Muscle of arm (tissue), 14 donors: ENCODE measurements around the gene NANP. TPM values are rescaled to one million over a fixed set of nuclear protein-coding genes. Genes with fewer than 3 reads are reported as not detected.
"Not testable (repeated sequence)": the region's sequence is repeated elsewhere in the genome, so short reads cannot be mapped to it uniquely, and the experiment has no call there.

Source experiments
- DNase-seq: peaks from one replicate; pipeline ENCODE4 v3.0.0-alpha.2; 2013
- long read RNA-seq, 11 donors: transcript quantifications; one replicate each; lab custom pipeline, GENCODE V29; 2026
- polyA plus RNA-seq, 12 donors: library from polyadenylated mRNA; unstranded; fragments of 120-200 nt; gene quantifications; one replicate each; pipeline ENCODE4 v1.2.1, GENCODE V29; 2013; ENCODE audit not compliant: insufficient read length in 12 of 12

NANP gene, protein sequence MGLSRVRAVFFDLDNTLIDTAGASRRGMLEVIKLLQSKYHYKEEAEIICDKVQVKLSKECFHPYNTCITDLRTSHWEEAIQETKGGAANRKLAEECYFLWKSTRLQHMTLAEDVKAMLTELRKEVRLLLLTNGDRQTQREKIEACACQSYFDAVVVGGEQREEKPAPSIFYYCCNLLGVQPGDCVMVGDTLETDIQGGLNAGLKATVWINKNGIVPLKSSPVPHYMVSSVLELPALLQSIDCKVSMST
- 1 to 10 TPM in 11 of 12 donors, not detected in 1; 2.6 to 4.4 (median 3.9) TPM for polyA plus RNA-seq
- long read RNA-seq, donor 1, partial matches to known transcripts = 0 of 4 reads
- long read RNA-seq, donor 1, other reads (novel, unspliced or antisense) = 0 of 4 reads
- long read RNA-seq, donor 2, partial matches to known transcripts = 0 of 3 reads
- long read RNA-seq, donor 2, other reads (novel, unspliced or antisense) = 0 of 3 reads
- long read RNA-seq, donor 3, partial matches to known transcripts = 0 of 1 reads
- long read RNA-seq, donor 3, other reads (novel, unspliced or antisense) = 0 of 1 reads
- long read RNA-seq, donor 4, partial matches to known transcripts = 0 of 3 reads
- long read RNA-seq, donor 4, other reads (novel, unspliced or antisense) = 0 of 3 reads
- long read RNA-seq, donor 5, partial matches to known transcripts = 0 of 1 reads
- long read RNA-seq, donor 5, other reads (novel, unspliced or antisense) = 0 of 1 reads
- long read RNA-seq, donor 6, partial matches to known transcripts = 0 of 2 reads
- long read RNA-seq, donor 6, other reads (novel, unspliced or antisense) = 0 of 2 reads
- long read RNA-seq, donor 7 = 0 reads
- long read RNA-seq, donor 8, partial matches to known transcripts = 0 of 3 reads
- long read RNA-seq, donor 8, other reads (novel, unspliced or antisense) = 0 of 3 reads
- long read RNA-seq, donor 9, partial matches to known transcripts = 0 of 1 reads
- long read RNA-seq, donor 9, other reads (novel, unspliced or antisense) = 0 of 1 reads
- long read RNA-seq, donor 10, partial matches to known transcripts = 0 of 2 reads
- long read RNA-seq, donor 10, other reads (novel, unspliced or antisense) = 0 of 2 reads
- long read RNA-seq, donor 11, partial matches to known transcripts = 0 of 3 reads
- long read RNA-seq, donor 11, other reads (novel, unspliced or antisense) = 0 of 3 reads

DNA sequence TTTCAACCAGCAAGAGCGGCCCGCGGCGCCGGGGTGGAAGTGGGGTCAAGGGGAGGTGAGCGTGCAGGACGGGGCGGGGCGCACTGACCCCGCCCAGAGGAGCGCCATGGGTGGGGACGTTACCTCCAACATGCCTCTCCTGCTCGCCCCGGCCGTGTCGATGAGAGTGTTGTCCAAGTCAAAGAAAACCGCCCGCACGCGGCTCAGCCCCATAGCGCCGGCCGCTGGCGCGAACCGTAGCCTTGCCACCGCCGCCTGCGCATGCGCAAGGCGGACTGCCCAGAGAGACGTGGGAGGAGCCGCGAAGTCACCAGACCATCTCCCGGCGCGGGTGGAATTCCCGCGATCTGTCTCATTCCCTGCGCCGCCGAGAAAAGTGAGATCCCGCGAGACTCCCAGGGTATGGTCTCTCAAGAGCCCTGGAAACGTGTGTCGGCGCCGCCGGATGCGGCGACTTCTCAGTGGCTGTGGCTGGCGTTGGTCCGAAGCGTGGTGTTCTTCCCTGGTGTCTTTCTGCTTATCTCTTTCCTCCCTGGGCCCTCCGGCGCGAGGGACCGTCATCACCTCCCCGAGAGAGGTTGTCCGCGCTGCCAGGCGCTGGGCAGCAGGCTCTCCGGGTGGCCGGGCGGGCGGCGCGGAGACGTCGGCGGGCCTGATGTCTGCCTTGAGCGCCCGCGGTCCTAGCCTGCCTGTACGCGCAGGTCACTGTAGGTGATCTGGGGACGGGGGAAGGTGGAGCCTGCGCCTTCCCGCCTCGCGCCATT lies at the start of gene NANP:
TSS of gene NANP (minus strand) at position 279 of the 764 bp plus-strand sequence. CDS start at position 213, 66 bp downstream.
- peak; percentile 98 for DNase-seq

DNA sequence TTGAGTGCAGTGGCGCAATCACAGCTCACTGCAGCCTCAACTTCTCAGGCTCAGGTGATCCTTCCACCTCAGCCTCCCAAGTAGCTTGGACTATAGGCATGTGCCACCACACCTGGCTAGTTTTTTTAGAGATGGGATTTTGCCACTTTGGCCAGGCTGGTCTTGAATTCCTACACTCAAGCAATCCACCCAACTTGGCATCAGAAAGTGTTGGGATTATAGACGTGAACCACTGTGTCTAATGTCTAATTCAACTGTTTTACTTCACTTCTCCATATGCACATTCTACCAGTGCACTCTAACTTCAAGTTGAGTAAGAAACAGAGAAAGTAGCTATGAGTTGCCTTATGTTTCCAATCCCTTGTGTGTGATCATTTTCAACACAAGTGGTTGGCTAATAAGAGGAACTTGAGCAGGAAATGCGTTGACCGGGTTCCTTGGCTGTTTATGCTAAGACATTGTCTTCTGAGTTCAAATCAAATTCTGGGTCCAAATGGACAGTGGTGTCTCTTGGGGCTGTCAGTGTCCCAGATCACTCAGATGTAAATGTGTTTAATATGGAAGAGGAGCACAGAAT lies 48.9 kb upstream of the NANP start:
- DNase-seq = no peak

DNA sequence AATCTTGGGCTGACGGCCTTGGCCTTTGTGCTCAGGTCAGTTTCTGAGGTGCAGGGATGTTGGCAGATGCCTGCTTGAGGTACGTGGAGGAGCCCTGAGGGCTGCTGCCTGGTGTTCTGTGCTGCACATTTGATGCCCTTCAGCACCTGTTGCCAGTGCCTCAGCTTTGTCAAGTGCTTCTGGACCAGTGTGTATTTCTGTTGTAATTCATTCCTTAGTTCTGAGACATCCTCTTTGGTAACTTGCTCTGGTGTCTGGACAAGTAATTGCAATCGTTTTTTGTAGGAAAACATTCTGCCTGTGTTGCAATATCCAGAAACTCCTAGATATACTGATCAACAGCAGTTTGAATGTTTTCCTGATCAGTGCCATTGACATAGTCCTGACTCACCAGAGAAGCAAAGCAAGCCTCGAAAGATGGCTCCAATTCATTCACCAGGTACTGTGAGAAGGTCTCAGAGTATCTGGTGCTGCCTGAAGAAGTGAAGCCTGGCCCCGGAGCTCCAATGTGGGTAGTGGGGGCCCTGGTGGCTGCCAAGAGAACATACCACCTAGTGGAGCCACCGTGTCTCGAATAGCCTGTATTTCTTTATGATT lies 46.1 kb upstream of the NANP start:
- DNase-seq = no peak

DNA sequence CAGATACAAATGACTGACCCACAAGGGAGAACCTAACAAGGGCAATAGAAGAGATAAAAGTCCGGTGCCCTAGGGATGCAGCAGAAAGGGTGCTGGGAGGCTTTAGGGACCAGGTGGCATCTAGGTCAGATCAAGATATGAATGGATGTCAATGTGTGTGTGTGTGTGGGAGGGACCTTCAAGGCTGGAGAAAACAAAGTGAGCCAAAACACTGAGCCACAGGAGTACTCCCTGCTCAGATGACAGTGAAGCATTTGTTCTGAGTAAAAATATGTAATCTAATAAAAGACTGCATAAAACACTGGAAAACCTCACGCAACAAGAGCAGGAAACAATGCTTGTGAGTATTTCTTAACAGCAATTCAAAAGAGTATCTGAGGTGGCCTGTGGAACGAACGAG lies 44.6 kb upstream of the NANP start:
- DNase-seq = no peak

DNA sequence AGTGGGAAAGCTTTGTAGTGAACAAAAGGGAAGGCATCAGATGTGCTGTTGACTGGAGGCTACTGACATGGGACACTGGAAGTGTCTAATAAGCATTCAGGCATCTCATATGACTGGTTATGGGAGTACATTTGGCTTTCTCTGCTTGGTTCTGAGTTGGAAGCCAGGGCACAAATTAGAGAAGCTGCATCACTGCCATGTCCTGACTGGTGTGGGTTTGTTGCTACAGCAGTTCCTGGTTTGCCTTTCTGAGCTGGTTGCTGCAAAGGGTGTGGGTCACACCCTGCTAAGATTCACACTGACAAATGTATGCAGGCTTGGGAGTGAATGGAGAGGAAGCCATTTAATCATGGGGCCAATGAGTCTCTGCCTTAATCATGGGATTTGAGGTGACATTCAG lies 36.2 kb upstream of the NANP start:
- no peak for DNase-seq

DNA sequence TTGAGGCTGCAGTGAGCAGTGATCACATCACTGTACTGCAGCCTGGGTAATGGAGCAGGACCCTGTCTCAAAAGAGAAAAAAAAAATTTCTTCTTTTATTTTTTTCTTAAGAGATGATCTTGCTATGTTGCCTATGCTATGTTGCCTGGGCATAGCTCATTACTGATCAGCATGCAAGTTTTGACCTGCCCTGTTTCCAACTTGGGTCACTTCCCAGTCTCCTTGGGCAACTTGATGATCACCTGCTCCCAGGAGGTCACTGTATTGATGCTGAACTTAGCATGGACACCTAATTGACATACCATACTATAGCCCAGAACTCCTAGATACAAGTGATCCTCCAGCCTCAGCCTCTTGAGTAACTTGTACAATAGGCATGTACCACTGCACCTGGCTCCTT lies 30.7 kb upstream of the NANP start:
- no peak for DNase-seq

DNA sequence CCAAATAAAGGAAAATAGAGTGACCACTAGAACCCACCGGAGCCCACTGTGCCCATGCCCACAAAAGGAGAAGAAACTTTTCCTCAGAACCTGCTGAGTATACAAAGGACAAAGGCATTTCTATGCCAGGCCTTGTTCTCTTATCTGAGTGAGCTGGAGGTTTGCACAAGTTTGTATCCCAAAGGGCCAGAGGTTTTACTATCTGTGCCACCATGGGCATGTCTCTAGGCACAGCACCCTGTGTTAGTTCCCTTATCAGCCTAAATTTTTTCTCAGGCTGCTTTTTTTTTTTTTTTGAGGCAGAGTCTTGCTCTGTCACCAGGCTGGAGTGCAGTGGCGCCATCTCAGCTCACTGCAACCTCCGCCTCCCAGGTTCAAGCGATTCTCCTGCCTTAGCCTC lies 29.1 kb upstream of the NANP start:
- DNase-seq = not testable (repeated sequence)

DNA sequence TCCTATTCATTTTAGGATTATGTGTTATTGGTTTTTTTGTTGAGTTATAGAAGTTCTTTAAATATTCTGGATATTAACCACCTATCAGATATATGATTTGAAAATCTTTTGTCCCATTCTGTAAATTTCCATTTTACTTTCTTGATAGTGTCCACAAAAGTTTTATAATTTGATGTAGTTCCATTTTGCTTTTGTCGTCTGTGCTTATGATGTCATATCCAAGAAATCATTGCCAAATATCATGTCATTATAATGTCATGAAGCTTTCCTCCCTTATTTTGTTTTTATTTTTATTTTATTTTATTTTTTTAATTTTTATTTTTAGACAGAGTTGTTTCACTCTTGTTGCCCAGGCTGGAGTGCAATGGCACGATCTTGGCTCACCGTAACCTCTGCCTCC lies 21.0 kb upstream of the NANP start:
- no peak for DNase-seq

DNA sequence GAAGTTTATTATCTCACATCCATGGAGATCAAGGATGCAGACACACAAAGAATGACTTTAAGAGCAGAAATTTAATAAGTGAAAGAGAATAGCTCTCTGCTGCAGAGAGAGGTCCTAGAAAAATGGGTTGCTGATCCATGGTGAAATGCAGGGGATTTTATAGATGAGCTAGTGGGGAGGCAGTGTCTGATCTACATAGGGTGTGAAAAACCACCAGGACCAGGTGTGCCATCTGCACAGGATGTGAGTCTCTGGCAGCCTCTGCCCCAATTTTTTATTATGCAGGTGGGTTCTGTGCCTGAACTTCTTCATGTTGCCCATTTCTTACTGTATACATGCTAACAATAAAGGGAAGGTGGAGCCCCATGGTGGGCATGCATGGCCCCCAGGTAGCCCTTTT lies 19.9 kb upstream of the NANP start:
- DNase-seq = no peak

DNA sequence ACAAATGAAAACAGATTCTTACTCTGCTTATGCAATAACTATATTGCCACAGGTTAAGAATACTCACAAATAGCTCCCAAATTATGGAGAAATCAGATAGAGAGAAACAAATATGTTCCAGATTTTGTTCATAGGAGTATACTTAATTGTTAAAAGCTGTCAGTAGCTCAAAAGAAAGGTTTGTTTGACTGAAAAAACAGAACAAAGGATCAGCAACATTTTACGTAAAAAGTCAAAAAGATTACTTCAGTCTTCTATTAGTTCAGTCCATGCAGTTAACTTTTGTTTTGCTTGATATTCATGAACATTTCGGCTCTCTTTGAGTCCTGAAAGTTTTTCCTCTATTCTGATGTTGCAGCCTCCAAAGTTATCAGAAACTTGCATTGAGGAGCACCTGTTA lies 13.4 kb upstream of the NANP start:
- no peak for DNase-seq

DNA sequence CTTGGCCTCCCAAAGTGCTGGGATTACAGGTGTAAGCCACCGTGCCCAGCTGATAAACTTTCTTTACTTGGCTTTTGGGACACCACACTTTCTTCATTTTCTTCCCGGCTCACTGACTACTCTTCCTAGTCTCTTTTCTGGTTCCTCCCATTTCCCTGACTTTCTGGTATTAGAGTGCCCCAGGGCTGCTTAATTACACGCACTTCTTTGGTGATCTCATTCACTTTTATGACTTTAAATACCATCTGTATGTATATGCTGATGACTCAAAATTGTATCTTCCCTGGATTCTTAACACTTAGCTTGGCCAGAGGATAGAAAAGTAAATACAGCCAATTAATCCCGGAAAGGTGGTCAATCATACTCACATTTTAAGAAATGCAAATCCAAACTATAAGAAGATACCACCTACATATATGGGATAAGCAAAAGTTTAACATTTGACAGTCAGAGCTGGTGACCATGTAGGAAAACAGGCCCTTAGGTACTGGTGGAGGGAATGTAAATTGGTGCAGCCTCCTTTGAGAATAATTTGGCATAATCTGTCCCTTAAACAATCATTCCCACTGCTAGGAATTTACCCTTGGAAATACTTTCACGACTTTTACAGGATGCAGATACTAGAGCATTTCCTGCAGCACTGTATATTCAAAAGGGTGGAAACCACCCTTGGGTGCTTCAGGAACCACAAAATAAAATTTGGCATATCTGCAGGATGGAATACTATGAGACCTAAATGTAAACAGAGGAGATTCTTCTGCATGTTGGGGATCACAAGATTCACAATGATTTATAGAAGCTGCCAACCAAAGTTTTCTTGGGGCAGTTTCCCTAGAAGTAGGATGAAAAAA lies 9.4 kb upstream of the NANP start:
- no peak for DNase-seq

DNA sequence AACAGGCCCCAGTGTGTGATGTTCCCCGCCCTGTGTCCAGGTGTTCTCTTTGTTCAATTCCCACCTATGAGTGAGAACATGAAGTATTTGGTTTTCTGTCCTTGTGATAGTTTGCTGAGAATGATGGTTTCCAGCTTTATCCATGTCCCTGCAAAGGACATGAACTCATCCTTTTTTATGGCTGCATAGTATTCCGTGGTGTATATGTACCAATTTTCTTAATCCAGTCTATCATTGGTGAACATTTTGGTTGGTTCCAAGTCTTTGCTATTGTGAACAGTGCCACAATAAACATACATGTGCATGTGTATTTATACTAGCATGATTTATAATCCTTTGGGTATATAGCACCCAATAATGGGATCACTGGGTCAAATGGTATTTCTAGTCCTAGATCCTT lies 6.8 kb upstream of the NANP start:
- not testable (repeated sequence) for DNase-seq

DNA sequence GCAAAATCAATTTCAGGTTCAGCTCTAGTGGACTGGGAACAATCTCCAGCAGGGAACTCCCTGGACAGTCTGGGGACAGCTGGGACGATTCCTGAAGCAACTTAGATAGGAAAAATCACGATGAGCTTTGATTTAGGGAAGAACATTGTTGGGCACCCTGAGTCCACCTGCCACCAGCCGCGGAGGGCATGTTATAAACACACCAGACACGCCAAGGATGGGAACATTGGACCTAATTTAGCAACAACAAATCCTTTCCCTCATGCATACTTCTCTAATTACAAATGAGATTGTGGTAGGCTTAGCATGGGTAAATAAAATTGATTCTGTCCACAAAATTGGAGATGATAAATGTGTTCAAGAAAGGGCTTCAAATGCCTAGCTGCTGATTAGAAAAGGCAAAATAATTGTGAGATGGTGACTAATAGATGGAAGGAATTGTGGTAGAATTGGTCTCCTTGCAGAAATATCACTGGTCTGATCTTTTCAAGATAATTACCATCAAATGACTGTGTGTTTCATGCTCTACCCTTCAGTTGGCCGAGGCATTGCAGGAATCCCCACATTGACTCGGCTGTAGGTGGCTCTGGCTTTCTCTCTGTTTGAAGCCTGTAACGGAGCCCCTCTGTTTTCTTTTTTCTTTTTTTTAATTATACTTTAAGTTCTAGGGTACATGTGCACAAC lies 6.1 kb upstream of the NANP start:
- no peak for DNase-seq

DNA sequence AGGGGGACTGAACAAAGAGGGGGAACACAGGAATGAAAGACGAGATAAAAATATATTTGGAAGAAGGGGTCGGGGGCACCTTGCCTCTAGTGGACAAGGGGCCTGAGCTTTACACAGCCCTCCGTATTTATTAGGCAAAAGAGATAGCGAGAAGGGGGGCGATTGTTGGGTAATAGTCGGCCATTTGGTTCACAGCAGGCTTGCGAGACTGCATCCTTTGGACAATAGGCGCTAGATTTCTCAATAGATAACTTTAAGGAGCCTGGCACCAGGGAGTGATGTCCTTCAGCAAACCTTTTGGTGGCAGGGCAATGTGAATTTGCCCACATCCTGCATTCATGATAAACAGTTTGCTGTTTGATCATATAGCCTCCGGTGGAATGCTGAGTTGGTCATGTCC lies 3.0 kb upstream of the NANP start:
- no peak for DNase-seq

DNA sequence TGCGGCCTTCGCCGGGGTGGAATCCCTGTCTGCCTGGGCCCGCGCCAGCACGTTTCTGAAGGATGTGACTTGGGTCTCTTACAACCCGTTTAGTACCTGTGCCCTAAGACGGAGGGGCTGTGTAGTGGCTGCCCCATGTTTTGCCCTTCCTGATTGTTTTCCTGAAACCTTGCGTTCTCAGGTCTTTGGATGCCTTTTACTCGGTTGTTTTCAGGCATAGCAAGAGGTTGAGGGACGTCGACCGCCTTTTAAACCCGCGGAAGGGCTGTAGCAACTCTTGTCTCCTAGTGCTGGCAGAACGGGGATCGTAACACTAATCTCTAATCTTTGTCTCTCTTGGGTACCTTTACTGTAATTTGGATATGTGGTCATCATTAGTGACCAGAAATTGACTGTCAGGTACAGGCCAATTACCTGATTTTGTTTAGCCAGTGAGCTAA lies 706 bp upstream of the NANP start:
- DNase-seq = no peak

DNA sequence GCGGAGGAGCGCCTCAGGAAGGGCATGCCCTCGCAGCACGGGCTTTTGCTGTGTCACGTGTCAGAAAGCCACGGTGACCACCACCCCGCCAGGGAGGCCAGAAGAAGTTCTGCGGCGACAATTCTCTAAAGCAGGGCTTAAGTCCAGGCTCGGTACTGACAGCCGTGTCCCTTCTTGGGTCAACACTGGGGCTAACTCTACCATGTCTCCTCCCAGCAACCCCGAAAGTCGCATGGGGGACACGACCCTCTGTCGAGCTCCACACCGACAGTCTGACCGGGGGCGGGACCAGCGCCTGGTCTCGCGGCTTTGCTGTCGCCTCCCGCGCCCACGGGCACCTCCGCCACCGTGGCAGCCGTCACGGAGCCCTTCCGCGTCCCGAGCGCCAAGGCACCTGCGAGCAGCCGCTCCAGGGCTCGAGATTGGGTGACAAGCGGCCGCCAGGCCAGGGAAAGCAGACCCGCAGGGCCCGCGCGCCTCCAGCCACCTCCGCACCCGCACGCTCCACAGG lies 534 bp downstream of the NANP start:
- DNase-seq = peak; percentile 46

DNA sequence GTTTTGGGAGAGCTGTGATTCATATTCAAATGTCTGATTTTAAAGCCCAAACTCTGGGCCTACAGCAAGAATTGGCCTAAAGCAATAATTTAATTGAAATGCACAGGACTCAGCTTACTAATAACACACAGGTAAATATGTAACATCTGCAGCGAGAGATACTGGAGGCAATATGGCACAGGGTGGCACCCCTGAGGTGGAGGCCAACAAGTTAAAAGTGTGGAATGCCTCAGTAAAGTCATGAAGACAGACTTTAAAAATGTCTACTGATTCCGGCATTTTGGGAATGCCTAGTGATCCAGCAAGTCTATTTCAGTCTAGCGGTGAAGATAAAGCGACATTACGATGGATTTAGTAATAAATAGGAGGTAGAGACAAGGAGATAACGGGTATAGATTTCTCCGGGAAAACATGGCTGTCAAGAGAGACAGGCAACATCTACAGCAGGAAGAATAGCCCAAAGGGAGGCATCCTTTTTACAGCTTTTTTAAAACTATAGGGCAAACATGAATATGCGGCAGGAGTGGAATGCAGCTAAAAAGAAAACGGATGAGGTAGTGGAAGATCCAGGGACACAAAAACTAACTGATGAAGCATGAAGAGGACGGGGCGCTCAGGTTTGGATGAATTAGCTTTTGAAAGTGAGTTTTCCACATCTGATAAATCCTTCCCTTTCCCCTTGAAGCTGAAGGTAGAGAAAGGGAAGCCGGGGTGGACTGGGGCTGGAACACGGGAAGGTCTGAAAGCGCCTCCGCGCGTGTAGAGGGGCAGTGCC lies 1.2 kb downstream of the NANP start:
- no peak for DNase-seq

DNA sequence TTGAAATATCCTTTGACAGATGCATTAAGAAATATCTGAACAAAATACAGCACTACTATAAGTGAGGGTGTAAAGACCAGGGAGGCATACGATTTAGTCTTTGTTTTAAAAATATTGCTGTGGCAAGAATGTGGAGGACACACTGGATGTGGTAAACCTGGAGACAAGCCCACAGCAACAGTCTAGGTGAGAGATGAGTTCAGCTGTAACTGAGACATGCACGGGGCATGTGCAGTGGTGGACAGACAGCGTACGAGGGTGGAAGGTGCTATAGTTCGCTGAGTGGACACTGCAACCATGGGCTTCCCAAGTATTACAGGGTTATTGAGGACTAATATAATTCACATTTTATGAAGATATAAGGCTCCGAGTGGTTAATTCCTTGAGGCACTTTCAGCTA lies 1.8 kb downstream of the NANP start:
- no peak for DNase-seq
